IMR-90 (cell line): Measurements from ENCODE around the gene ENAH. TPM values are rescaled to one million over a fixed set of nuclear protein-coding genes. Genes with fewer than 3 reads are reported as not detected.

Source experiments
- ATAC-seq: fragments of 200-7000 bp; cut with Tn5 transposase; 2 replicates; pipeline ENCODE4 v1.9.1; 2020; ENCODE audit warnings: low read depth, mild to moderate bottlenecking, moderate library complexity
- BruUV-seq: library from RNA; stranded (reverse); fragments of 400-500 nt; replicated peaks from 2 replicates; lab custom pipeline; 2021; lab: Mats Ljungman, UMichigan
- CTCF ChIA-PET: fragments of 300-600 bp; formaldehyde crosslinking; extraction: SDS; loops from one replicate; lab custom pipeline; 2021; ENCODE audit warnings: antibody characterized with exemption; lab: Yijun Ruan, JAX
- POLR2A ChIA-PET: fragments of 300-600 bp; sonication (Branson Sonifier 250); formaldehyde crosslinking; loops from one replicate; lab custom pipeline; 2022; ENCODE audit warnings: antibody characterized with exemption; ENCODE audit not compliant: unreplicated experiment; lab: Charles Lee
- DNase-seq: peaks from one replicate; pipeline ENCODE4 v3.0.0; 2013
- H2AFZ ChIP-seq: replicated peaks from 2 replicates; pipeline ENCODE3; 2013; ENCODE audit warnings: low read length, mild to moderate bottlenecking; ENCODE audit not compliant: poor library complexity
- H2AK5ac ChIP-seq: 2 replicates; pipeline ENCODE4 v1.6.1; 2013; ENCODE audit warnings: low read depth, low read length, inconsistent platforms
- H2AK9ac ChIP-seq: replicated peaks from 2 replicates; pipeline ENCODE3; 2013; ENCODE audit warnings: mild to moderate bottlenecking, low read depth, low read length, moderate library complexity; ENCODE audit not compliant: poor library complexity
- H2BK120ac ChIP-seq: 2 replicates; pipeline ENCODE4 v1.6.1; 2013; ENCODE audit warnings: low read depth, low read length, inconsistent platforms
- H2BK15ac ChIP-seq: 3 replicates; pipeline ENCODE4 v1.6.1; 2013; ENCODE audit warnings: low read depth, low read length, inconsistent platforms
- H2BK20ac ChIP-seq: 2 replicates; pipeline ENCODE4 v1.6.1; 2013; ENCODE audit warnings: low read depth, mild to moderate bottlenecking, inconsistent platforms, low read length, moderate library complexity
- H2BK5ac ChIP-seq: 2 replicates; pipeline ENCODE4 v1.6.1; 2013; ENCODE audit warnings: mild to moderate bottlenecking, low read depth, low read length, inconsistent platforms; ENCODE audit not compliant: poor library complexity, severe bottlenecking
- H3K14ac ChIP-seq: replicated peaks from 2 replicates; pipeline ENCODE4 v1.6.1; 2013; ENCODE audit warnings: low read depth, low read length, inconsistent platforms
- H3K18ac ChIP-seq: 2 replicates; pipeline ENCODE4 v1.6.1; 2013; ENCODE audit warnings: low read depth, low read length, control low read depth
- H3K23ac ChIP-seq: 2 replicates; pipeline ENCODE4 v1.6.1; 2013; ENCODE audit warnings: low read depth, low read length, inconsistent platforms
- H3K27ac ChIP-seq: 2 replicates; pipeline ENCODE4 v1.5.1; 2013; ENCODE audit warnings: mild to moderate bottlenecking, control low read depth, low read length; ENCODE audit not compliant: insufficient read depth
- H3K27me3 ChIP-seq: 2 replicates; pipeline ENCODE4 v1.6.1; 2013; ENCODE audit warnings: low read length; ENCODE audit not compliant: control insufficient read depth, insufficient read depth
- H3K36me3 ChIP-seq: 2 replicates; pipeline ENCODE4 v1.6.1; 2013; ENCODE audit warnings: low read length, mixed read lengths; ENCODE audit not compliant: control insufficient read depth, insufficient read depth
- H3K4ac ChIP-seq: 2 replicates; pipeline ENCODE4 v1.6.1; 2013; ENCODE audit warnings: low read depth, low read length, inconsistent platforms
- H3K4me1 ChIP-seq: 2 replicates; pipeline ENCODE4 v1.6.1; 2013; ENCODE audit warnings: low read length, mixed read lengths; ENCODE audit not compliant: control insufficient read depth, insufficient read depth
- H3K4me2 ChIP-seq: 2 replicates; pipeline ENCODE4 v1.6.1; 2013; ENCODE audit warnings: low read depth, mild to moderate bottlenecking, control low read depth, low read length, moderate library complexity
- H3K4me3 ChIP-seq: 2 replicates; pipeline ENCODE4 v1.5.1; 2013; ENCODE audit warnings: low read depth, mild to moderate bottlenecking, control low read depth, low read length, moderate library complexity; ENCODE audit not compliant: insufficient read depth
- H3K56ac ChIP-seq: 2 replicates; pipeline ENCODE4 v1.6.1; 2013; ENCODE audit warnings: low read length, inconsistent platforms; ENCODE audit not compliant: insufficient read depth; ENCODE audit errors: extremely low read depth
- H3K79me1 ChIP-seq, 2 experiments: 2 replicates each; pipeline ENCODE4 v1.6.1; 2013; ENCODE audit warnings: low read length in 2 of 2, inconsistent platforms in 1 of 2, low read depth in 1 of 2
- H3K9ac ChIP-seq: 2 replicates; pipeline ENCODE4 v1.6.1; 2013; ENCODE audit warnings: low read depth, low read length, control low read depth
- H3K9me1 ChIP-seq: 2 replicates; pipeline ENCODE4 v1.6.1; 2013; ENCODE audit warnings: low read length, inconsistent platforms; ENCODE audit not compliant: insufficient read depth
- H3K9me3 ChIP-seq: 2 replicates; pipeline ENCODE4 v1.6.1; 2013; ENCODE audit warnings: low read length; ENCODE audit not compliant: control insufficient read depth, insufficient read depth
- H4K20me1 ChIP-seq: 2 replicates; pipeline ENCODE4 v1.6.1; 2013; ENCODE audit warnings: low read length, inconsistent platforms; ENCODE audit not compliant: insufficient read depth
- H4K5ac ChIP-seq: 2 replicates; pipeline ENCODE4 v1.6.1; 2013; ENCODE audit warnings: mild to moderate bottlenecking, low read depth, low read length, control low read depth
- H4K8ac ChIP-seq, 2 experiments: 2 replicates each; pipeline ENCODE4 v1.6.1; 2013; ENCODE audit warnings: low read depth in 2 of 2, low read length in 2 of 2, control low read depth in 1 of 2, inconsistent platforms in 1 of 2
- H4K91ac ChIP-seq: 2 replicates; pipeline ENCODE4 v1.6.1; 2013; ENCODE audit warnings: low read depth, low read length, inconsistent platforms; ENCODE audit not compliant: insufficient read depth
- BHLHE40 ChIP-seq: fragments of 150-350 bp; IDR thresholded peaks from 2 replicates; pipeline ENCODE4 v1.6.1; 2016; ENCODE audit warnings: mild to moderate bottlenecking, low read depth, low read length
- CEBPB ChIP-seq: IDR thresholded peaks from 2 replicates; pipeline ENCODE4 v1.6.1; 2012; ENCODE audit warnings: low read depth, low read length, improper control_type of control experiment
- CHD1 ChIP-seq: IDR thresholded peaks from 2 replicates; pipeline ENCODE4 v1.6.1; 2012; ENCODE audit warnings: low read depth, low read length, improper control_type of control experiment
- CTCF ChIP-seq: conservative IDR thresholded peaks from 2 replicates; pipeline ENCODE4 v1.5.1; 2012; ENCODE audit warnings: mild to moderate bottlenecking, low read depth, low read length, improper control_type of control experiment
- FOS ChIP-seq: fragments of 150-350 bp; IDR thresholded peaks from 2 replicates; pipeline ENCODE4 v1.6.1; 2016; ENCODE audit warnings: low read depth, low read length
- MAFK ChIP-seq: IDR thresholded peaks from 2 replicates; pipeline ENCODE4 v1.6.1; 2012; ENCODE audit warnings: low read depth, low read length, improper control_type of control experiment
- MXI1 ChIP-seq: IDR thresholded peaks from 2 replicates; pipeline ENCODE4 v1.6.1; 2012; ENCODE audit warnings: low read depth, mild to moderate bottlenecking, low read length, moderate library complexity, borderline replicate concordance
- NFE2L2 ChIP-seq: fragments of 150-350 bp; IDR thresholded peaks from 2 replicates; pipeline ENCODE4 v1.6.1; 2016; ENCODE audit warnings: low read depth, mild to moderate bottlenecking, low read length
- POLR2A ChIP-seq: IDR thresholded peaks from 2 replicates; pipeline ENCODE4 v1.6.1; 2012; ENCODE audit warnings: mild to moderate bottlenecking, low read depth, low read length
- RAD21 ChIP-seq: IDR thresholded peaks from 2 replicates; pipeline ENCODE4 v1.6.1; 2012; ENCODE audit warnings: low read length, improper control_type of control experiment
- RCOR1 ChIP-seq: IDR thresholded peaks from 2 replicates; pipeline ENCODE4 v1.6.1; 2012; ENCODE audit warnings: mild to moderate bottlenecking, low read length, improper control_type of control experiment; ENCODE audit not compliant: insufficient replicate concordance
- RFX5 ChIP-seq: IDR thresholded peaks from 2 replicates; pipeline ENCODE4 v1.8.0; 2012; ENCODE audit warnings: low read depth, mild to moderate bottlenecking, low read length, moderate library complexity
- SMC3 ChIP-seq: fragments of 150-350 bp; IDR thresholded peaks from 2 replicates; pipeline ENCODE4 v1.6.1; 2016; ENCODE audit warnings: low read depth, mild to moderate bottlenecking, antibody characterized with exemption, low read length, moderate library complexity
- USF2 ChIP-seq: fragments of 150-350 bp; IDR thresholded peaks from 2 replicates; pipeline ENCODE4 v1.6.1; 2017; ENCODE audit warnings: mild to moderate bottlenecking, antibody characterized with exemption, low read length, low read depth
- WGBS, 2 experiments: methylation state at CpG; one replicate each; pipeline versions ENCODE4 v1.1.5 to v1.1.7; 2013; ENCODE audit warnings: missing lambda C conversion rate in 2 of 2; ENCODE audit not compliant: insufficient read length in 1 of 2; ENCODE audit errors: extremely low coverage in 2 of 2; 5-methylcytosine and 5-hydroxymethylcytosine counted together
- dilution Hi-C: fragments of 300-500 bp; cut with HindIII; formaldehyde crosslinking; loops from one replicate; pipeline ENCODE4 v1.14.3; 2018; ENCODE audit warnings: low sequenced_read_pairs; ENCODE audit not compliant: unreplicated experiment
- in situ Hi-C: fragments of 300-500 bp; cut with MboI; formaldehyde crosslinking; loops from 3 replicates; pipeline ENCODE4 v1.14.3; 2019; ENCODE audit warnings: low sequenced_read_pairs, inconsistent platforms, mixed read lengths
- intact Hi-C: fragments of 100-400 bp; cut with micrococcal nuclease; formaldehyde crosslinking; loops from 2 replicates; pipeline ENCODE4 v1.10.0; 2022
- polyA plus RNA-seq, 3 experiments: library from polyadenylated mRNA; depleted of rRNA; stranded (reverse); fragments of >200 nt; gene quantifications; 2 replicates each; pipeline ENCODE4 v1.2.3, GENCODE V29; 2012; ENCODE audit warnings: low replicate concordance in 1 of 3
- total RNA-seq: library from RNA; depleted of rRNA; stranded (reverse); fragments of >200 nt; gene quantifications from 2 replicates; pipeline ENCODE4 v1.2.3, GENCODE V29; 2012
- TF ChIP-seq, protein P1 (sequence below): fragments of 150-350 bp; IDR thresholded peaks from 2 replicates; pipeline ENCODE4 v1.6.1; 2016; ENCODE audit warnings: low read depth, mild to moderate bottlenecking, low read length, moderate library complexity, borderline replicate concordance

Gene ENAH
- total and polyA plus RNA-seq, 2 of the 4 experiments (the other 2 are of a cell fraction) = 61.3 to 86.9 TPM

- Histone ChIP-seq H2AK9ac (no peak overlapping the region), H3K79me1 (peaks cover 24 to 31% of the 10 kb centered on the region in 2 experiments; a peak in 3 of 4 replicates), H2BK15ac (no peak overlapping the region), H3K9me3 (peaks cover 2% of the 10 kb centered on the region; the same call in 1 of the 2 replicates), H3K9ac (no peak overlapping the region), H2AFZ (no peak overlapping the region), H3K23ac (no peak overlapping the region), H3K14ac (no peak overlapping the region), H2BK20ac (no peak overlapping the region), H4K5ac (no peak overlapping the region), H4K20me1 (peaks cover 7% of the 10 kb centered on the region), H4K91ac (no peak overlapping the region), H3K9me1 (peaks cover 6% of the 10 kb centered on the region; the same call in 1 of the 2 replicates), H3K56ac (no peak overlapping the region), H3K4me1 (no peaks in the 10 kb centered on the region; the same call in 1 of the 2 replicates), H3K27me3 (no peaks in the 10 kb centered on the region), H3K18ac (no peak overlapping the region), H2BK120ac (no peak overlapping the region), H3K4ac (no peak overlapping the region), H2BK5ac (no peak overlapping the region), H4K8ac (no peak overlapping the region), H3K4me2 (no peak overlapping the region), H2AK5ac (no peak overlapping the region), H3K27ac (no peak overlapping the region), H3K36me3 (peaks cover 9% of the 10 kb centered on the region), H3K4me3 (no peak overlapping the region)
- ATAC-seq = no peak
- TF ChIP-seq RCOR1 (no peak), SMC3 (no peak), CHD1 (no peak), FOS (no peak), RAD21 (no peak), NFE2L2 (no peak), USF2 (no peak), POLR2A (no peak), MAFK (no peak), RFX5 (no peak), BHLHE40 (no peak), MXI1 (no peak), CTCF (no peak), CEBPB (no peak)
- TF ChIP-seq, protein P1, sequence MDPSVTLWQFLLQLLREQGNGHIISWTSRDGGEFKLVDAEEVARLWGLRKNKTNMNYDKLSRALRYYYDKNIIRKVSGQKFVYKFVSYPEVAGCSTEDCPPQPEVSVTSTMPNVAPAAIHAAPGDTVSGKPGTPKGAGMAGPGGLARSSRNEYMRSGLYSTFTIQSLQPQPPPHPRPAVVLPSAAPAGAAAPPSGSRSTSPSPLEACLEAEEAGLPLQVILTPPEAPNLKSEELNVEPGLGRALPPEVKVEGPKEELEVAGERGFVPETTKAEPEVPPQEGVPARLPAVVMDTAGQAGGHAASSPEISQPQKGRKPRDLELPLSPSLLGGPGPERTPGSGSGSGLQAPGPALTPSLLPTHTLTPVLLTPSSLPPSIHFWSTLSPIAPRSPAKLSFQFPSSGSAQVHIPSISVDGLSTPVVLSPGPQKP = no peak
- dilution Hi-C loops = no loop called here
- ChIA-PET POLR2A (no interaction called here), CTCF (no interaction called here)
- intact Hi-C loops = no loop called here
- peak; percentile 42 for DNase-seq
- no CpG with 5 or more reads among the region's 2 CpGs for WGBS, 2 experiments
- BruUV-seq = no TSS peak
- in situ Hi-C loops = no loop called here
Observed at GRCh38 chr1:225559326-225559725, 93.6 kb downstream of the ENAH start.
